SH-SY5Y (cell line): ENCODE data around the gene RAB30.

ENCODE experiments used
- GATA2 ChIP-seq: IDR thresholded peaks from 2 replicates; pipeline ENCODE4 v1.6.1; 2011; ENCODE audit warnings: mild to moderate bottlenecking, low read depth, low read length
- GATA3 ChIP-seq: IDR thresholded peaks from 2 replicates; pipeline ENCODE4 v1.6.1; 2011; ENCODE audit warnings: low read depth, mild to moderate bottlenecking, low read length, moderate library complexity

RAB30 gene

DNA sequence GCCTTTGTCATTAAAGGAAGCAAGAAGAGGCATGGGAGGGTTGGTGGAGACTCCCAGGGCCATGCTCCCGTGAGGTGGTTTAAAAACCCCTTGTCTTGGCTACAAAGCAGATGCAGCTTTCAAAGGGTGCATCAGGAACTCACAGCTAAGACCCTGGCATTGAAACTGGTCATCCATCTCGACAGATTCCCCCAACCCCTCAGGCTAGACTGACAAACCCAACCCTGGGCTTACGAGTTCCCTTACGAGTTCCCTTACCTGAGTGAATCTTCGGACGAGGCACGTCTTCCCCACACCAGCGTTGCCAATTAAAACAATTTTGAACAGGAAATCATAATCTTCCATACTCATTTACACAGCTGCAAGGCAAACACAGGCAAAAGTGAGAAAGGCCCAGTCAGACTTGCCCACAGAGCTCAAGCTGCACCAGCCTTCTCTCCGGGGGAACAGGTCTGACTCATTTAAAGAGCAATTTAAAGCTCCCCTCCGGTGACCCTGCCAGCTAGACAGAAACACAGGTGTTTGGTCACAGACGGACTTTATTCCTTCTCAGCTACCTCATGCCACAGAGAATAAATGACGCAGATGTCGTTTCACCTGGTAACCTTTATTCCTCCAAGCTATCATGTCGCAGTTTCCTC, 74.6 kb downstream of the RAB30 start:
- TF ChIP-seq GATA3 (no peak), GATA2 (no peak)

DNA sequence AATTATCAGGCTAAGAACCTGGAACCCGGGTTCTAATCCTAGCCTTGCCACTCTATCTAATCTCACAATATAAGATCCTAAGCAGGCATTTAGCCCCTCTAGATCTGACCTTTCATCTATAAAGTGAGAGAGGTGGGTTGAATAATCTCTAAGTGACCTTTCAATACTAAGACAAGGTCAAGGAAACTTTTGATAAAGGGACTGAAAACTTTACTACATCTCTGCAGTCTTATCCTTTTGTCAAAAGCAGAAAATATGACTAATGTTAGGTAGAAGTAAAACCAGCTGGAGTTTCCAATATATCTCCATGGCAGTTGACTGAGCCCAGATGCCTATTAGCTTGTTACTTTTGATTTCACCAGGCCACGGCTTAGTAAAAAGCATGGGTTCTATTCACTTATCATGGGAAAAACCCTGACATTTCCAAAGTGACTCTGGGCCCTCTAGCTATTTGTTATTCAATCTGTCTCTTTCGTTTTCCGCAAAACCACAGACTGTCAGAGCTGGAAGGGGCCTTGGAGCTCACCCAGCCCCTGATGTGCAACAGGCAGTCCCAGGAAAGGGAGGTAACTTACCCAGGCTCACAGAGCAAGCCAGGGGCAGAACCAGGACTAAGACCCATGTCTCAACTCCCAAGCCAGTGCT, 75.8 kb downstream of the RAB30 start:
- TF ChIP-seq GATA3, result no peak
- no peak for TF ChIP-seq GATA2

DNA sequence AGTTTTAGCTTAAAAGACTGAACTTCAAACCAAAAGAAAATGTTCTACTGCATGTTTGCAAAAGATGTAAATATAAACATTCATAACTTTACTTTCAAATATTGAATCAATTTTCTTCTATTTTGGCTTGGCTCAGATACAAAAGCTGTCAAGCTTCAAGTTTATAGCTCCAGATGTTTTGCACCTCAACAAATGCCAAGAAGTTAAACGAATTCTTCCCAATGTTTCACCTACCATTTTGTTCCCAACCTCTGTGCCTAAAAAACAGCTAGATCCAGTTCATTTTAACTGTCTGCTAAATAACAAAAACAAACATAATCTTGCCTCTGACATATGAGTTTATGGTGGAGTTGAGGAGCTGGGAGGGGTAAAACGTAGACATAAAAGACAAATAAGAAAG, 76.5 kb downstream of the RAB30 start:
- TF ChIP-seq GATA2 (no peak), GATA3 (no peak)

DNA sequence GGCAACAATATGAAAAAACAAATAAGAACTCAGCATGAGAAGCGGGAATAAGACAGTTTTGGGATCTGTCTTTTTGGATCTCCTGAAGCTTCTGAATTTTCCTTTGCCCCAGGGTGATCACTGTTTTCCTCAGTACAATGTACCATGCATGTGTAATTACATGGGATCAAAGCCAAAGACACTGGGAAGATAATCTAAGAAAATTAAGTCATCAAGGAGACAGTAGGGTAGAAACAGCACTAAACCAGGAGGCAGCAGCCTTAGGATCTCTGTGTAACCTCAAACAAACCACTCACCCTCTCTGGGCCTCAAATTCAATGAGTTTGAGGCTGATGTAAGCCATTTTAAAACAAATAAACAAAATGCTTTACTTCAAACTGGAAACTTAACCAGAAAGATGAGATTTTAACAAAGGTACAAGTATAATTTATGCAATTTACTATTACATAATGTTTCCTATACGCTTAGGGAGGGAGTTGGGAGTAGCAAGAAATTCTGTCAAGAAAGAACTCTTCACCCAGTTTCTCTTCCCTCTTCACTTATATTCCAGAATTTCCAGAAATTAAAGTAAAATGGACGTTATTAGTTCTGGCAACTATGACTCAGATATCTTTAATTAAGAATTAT, 77.0 kb downstream of the RAB30 start:
- TF ChIP-seq GATA2 (no peak), GATA3 (no peak)

DNA sequence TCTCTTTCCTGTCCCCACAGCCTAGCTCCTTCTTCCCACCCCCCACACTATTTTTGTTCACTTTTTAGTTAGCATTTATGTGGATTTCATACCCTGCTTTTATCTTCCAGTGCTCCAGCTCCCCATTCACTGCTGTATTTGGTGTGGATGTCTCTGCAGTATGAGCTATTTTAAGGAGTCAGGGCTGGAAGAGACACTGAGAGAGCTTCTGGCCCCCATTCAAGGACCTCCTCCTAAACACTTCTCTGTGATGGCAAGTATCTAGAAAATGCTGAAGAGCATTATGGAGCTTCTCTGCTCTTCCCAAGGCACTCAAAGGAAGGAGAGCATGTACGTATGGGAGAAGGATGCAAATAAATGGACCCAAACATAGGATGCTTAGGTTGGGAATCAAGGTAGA, 79.5 kb downstream of the RAB30 start:
- TF ChIP-seq GATA2 (no peak), GATA3 (no peak)

DNA sequence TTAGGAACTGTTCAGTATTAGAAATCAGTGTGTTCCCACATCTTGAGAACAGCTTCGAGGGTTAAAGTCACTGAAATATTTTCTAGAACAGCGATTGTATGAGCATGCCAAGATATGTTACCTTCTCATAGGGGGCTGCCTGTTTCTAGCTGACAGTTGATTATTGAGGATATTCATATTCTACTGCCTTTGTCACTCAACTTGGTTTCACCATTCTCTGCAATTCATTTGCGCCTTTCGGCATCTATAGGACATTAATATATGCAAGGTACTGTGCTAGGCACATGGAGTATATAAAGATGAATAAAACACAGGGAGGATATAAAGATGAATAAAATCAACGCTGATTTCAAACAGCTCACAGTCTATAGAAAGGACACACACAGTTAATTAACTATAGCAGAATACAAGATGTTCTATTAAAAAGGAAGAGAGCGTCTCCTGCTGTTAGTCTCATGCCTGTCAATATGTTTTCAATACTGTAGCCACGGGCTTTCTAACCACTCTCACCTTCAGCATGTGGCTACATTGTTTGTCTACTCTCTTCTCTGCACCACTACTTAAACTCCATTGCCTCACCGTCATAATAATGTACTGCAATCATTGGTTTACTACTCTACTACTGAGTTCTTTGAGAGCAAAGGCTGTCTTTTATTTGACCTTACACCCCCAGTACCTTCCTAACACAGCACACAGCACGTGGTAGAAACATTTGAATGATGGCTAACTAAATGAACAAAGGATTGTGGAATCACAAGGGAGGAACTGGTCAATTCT, 81.9 kb downstream of the RAB30 start:
- no peak for TF ChIP-seq GATA2
- TF ChIP-seq GATA3, result no peak

DNA sequence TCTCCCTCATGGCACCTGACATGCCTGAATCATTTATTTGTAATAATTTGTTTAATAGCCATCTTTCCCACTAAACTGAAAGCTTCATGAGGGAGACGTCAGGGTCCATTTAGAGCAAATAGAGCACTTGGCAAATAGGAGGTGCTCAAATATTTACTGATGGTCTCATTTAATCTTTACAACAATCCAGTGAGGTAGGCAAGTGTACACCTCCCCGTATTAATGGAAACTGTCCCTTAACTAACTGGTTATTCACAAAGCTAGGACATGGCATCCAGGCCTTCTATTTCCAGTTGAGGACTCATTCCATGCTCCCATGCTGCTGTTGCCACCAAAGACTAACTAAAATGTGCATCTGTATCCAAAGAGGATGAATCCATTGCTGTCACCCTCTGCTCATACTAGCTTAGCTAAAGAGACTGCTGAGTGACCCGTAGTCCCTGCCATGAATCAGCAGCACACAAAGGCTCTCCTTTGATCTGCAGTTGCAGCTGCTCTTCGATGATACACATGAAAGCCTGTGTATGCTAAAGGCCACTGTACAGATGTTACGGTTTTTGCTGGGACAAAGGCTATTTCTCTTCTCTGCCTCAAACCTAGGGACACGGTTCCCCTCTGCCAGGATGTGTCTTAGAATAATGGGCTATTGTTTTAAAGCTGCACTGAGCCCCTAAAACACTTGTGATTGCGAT, 82.6 kb downstream of the RAB30 start:
- TF ChIP-seq GATA2 (no peak), GATA3 (no peak)

DNA sequence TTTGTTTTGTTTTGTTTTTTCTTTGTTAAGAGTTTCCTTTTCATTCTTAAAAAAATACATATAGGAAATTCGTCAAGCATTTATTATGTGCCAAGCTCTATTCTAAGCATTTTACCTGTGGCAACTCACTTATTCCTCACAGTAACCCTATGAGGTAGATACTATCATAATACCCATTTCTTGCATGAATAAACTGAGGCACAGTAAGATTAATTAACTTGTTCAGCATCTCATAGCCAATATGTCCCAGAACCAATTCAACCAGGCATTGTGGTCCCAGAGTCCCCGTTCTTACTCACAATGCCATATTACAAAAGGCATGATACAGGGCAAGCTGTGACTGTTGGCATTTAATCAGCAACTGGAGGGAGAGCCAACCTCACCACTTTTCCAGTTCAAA, 83.7 kb downstream of the RAB30 start:
- no peak for TF ChIP-seq GATA3
- TF ChIP-seq GATA2, result no peak

DNA sequence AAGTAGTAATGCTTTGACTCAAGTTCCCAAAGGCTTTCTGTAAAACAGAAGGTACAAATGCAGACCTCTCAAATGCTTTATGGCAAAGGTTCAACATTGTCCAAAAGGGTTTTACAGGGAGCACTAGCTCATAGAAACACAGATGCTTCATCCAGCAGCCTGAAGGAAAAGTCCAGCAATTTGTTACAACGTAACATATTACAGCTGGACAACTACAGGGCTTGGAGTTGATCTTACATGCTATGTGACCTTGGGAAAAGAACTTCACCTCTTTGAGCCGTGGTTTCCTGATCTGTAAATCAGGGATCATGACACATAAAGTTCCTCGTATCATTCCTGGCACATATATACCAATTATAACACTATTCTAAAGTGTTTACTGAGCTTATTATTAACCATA, 85.3 kb downstream of the RAB30 start:
- no peak for TF ChIP-seq GATA3
- no peak for TF ChIP-seq GATA2

DNA sequence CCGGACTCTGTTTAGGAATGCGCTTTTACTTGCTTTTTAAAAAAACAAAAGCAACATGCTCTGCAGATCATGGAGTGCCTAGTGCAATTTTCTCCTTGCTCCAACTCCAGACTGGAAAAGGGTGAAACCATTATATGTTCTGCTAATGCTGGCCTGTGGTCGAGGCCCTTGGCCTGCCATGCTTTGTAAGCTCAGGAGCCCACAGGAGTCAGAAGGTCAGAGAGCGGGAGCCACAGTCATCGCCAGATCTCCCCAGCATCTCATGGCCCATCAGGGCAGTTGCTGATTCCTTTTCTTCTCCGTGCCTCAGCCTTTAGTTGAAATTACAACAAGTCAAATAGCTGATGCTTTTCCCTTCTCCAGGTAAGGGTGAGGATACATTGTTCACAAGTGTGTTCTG, 89.8 kb downstream of the RAB30 start:
- no peak for TF ChIP-seq GATA2
- no peak for TF ChIP-seq GATA3

DNA sequence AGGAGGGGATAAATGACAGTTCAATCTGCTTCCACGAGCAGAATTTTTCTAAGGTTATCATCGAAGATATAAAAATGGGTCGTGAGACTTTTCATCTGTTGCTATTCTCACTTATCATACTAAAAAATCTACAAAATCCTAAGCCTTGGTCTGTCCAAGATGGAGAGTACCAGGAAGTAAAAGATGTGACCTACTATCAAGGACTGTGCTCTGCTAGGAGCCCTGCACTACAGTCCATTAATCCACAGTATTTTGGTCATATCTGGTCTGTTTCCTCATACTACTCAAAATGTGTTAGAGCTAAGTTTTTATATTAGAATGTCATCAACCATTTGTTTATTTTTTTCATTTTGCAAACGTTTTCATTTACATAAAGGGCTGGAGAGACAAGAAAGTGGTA, 90.8 kb downstream of the RAB30 start:
- TF ChIP-seq GATA2 (no peak), GATA3 (no peak)

DNA sequence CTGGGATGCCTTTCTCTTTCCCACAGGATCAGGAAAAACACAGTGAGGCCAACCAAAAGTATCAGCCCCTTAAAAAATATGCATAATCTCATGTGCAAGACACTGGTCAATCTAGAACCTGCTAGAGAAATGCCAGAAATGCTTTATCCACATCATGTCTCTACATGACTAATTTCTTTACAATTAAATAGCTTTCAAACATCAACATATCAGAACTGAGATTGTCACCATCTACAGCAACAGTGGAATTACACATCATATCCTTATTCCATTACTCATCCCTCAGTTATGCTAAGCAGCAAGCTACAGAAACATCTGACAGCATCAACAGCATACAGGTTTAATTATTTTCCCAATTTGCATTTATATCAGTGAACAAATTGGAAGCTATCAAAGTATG, 91.4 kb downstream of the RAB30 start:
- TF ChIP-seq GATA3 (no peak), GATA2 (no peak)

DNA sequence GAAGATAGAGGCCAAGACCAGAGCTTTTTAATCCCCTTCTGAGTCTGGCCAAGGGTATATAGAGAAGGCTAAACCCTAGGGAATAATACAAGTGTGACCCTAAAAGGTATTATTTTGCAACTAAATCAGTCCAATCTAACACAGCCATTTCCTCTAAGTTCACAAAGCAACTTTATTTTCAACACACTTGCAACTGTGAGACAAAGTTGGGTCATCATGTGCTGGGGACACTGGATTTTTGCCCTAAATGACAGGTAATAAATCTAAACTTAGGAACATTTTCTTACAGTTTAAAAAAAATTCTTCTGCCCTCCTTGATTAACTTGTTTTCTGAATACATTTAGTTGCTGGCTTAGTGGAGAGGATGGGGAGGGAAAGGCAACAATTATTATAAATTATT, 91.9 kb downstream of the RAB30 start:
- no peak for TF ChIP-seq GATA3
- TF ChIP-seq GATA2, result no peak

DNA sequence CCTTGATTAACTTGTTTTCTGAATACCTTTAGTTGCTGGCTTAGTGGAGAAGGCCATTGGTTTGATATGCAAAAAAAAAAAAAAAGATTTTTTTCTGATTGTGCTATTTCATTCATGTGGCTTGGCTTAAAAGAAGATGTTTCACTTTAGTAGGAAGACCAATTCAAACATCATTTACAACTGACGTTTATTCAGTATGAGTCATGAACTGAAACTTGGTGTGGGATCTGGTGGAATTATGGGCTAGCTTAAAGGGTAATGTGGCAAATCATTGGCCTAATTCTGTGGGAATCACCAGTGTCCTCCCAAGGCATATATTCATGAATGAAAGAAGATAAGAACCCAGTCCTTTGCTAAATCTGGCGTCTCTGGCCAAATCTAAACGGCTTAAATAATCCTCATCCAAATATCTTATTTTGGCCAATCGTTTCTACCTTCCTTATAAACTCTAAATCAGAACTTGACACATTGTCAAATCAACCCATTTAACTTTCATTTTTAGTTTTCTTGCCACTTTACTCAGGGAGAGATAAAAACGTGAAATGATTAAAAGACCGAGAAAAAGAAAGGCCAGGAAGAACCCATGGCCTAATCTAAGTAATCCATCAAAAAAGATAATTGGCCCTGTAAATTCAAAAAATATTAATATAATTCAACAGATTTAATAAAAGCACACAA, 93.1 kb downstream of the RAB30 start:
- no peak for TF ChIP-seq GATA2
- TF ChIP-seq GATA3, result no peak
